Activated CD4-positive, alpha-beta T cell treated with anti-CD3 and anti-CD28 coated beads, Interleukin-2, amount 50 U/mL, for 24 hours (primary cell): ENCODE data around the gene KICS2.

Experiments used
- DNase-seq, 2 donors: peaks; one replicate each; pipeline ENCODE4 v3.0.0-alpha.2; 2020; ENCODE audit warnings: low read depth in 1 of 2, low spot score in 1 of 2

The KICS2 gene

DNA sequence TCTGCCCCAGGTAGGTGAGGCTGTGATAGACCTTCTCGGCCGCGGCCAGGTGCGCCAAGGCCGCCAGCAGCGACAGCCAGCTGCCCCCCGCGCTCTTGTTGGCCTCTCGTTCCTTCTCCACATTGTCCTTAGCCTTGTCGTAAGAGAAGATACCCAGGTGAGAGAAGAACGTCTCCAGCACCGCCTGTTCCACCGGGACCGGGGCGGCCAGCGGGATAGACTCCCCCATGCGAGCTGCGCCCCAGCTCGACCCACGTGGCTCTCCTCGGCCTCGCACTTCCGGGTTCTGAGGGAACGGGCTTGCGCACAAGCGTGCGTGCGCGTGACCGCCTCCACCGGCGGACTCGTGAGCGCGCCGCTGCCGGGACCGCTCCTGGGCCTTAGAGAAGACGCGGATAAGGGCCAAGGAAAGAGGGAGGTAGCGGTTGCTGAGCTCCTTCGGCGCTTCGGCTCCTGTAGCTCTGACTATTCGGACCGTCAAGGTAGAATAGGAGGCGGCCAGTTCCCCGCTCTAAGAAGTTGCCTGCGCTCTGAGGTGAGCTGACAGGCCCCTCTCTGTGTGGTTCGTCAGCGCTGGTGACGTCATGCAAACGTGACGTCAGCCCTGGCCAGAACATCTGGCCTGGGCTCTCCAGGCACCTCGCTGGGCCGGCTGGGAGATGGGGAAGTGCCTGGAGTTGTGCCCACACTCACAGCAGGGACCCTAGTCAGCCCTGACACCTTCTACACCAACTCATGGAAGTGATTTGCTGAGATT lies at the start of gene KICS2:
KICS2 (minus strand) TSS at position 288 of the 757 bp plus-strand sequence; CDS start at position 229, 59 bp downstream.
- DNase-seq: peak; percentile 82 to 85

DNA sequence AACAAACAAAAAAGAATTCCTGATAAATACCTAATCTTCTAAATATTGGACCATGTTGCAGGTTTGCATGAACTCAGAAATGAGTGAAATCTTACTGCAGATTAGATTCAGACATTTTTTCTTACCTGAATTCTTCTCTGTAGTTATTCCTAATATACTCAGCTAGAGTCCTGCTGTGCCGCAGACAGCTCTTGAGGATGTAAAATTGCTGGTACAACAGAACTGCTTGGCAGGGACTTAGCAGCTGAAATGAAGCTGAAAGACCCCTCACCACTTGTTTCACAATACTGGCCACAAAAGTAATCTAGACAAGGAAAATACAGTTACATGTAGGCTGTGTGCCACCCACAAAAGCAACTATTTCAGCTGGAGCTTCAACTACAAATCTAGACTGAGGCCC lies 48.3 kb upstream of the KICS2 start:
- DNase-seq: no peak

DNA sequence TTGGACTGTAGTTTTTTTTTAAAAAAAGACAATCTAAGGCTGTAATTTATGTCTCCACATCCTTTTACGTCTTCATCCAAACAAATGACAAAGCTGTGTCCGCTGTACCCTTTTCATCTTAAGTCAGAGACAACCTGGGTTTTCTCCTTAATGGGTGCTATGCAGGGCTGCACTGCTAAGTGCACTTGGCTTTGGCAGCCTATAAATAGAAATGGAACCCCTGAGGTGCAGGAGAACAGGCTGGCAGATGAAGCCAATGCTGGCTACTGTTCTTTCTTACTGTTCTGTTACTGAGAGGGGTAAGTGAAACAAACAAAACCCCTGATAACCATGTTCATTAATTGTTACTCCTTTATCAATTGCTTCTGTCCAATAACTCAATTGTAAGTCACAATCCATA lies 47.1 kb upstream of the KICS2 start:
- DNase-seq: no peak

DNA sequence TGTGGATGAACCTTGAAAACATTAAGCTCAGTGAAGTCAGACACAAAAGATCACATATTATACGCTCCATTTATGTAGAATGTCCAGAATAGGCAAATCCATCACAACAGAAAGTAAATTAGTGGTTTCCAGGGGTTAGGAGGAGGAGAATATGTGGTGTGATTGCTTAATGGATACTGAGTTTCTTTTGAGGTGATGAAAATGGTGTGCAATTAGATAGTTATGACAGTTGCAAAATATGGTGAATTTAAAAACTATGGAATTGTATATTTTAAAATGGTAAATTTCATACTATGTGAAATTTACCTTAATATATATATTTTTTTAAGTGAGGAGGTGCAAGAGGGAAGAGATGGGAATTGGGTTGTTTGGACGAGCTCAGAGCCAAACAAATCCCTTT lies 46.3 kb upstream of the KICS2 start:
- DNase-seq: no peak

DNA sequence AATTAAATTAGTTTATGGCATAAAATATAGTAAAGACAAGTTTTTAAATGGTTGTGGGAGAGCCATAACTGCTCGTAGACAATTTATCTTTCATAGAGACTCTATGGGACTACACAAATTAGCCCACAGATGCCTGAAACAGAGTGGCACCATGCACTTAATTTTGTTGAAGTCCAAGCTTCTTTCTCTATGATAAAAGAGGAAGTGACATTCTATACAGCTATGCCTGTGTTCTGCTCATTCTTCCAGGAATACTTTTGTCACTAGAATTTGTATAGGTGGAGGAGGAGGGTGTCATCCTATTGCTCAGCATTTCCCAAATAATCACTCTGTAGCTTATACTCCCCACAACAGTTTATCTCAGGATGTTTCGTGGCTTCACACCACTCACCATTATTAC lies 43.7 kb upstream of the KICS2 start:
- no peak for DNase-seq

DNA sequence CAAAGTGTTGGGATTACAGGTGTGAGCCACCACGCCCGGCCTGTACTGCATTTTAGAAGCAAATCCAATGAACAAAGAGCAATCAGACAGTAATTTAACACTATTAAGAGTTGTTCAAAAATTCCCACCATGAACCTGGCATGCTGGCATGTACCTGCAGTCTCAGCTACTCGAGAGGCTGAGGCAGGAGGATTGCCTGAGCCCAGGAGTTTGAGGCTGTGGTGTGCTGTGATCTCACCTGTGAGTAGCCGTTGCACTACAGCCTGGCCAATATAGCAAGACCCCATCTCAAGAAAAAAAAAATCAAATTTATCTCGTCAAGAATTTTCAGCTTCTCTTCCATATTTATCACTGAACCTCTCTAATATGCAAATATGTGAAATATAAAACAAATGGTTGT lies 39.7 kb upstream of the KICS2 start:
- DNase-seq: no peak

DNA sequence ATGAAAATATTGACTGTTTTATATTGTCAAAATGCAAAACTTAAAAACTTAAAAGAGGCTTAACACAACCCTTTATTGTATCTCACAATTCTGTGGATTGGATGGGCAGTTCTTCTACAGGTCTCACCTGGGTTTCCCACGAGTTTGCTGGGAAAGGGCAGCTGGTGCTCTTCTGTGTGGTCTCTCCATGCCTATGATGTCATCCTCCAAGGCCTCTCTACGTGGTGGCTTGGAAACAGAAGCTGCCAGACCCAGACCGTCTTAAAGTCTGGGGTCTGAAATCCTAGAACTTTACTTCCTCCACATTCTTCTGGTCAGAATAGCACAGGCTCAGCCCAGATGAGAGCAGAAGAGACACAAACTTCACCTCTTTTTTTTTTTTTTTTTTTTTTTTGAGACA lies 36.5 kb upstream of the KICS2 start:
- no peak for DNase-seq

DNA sequence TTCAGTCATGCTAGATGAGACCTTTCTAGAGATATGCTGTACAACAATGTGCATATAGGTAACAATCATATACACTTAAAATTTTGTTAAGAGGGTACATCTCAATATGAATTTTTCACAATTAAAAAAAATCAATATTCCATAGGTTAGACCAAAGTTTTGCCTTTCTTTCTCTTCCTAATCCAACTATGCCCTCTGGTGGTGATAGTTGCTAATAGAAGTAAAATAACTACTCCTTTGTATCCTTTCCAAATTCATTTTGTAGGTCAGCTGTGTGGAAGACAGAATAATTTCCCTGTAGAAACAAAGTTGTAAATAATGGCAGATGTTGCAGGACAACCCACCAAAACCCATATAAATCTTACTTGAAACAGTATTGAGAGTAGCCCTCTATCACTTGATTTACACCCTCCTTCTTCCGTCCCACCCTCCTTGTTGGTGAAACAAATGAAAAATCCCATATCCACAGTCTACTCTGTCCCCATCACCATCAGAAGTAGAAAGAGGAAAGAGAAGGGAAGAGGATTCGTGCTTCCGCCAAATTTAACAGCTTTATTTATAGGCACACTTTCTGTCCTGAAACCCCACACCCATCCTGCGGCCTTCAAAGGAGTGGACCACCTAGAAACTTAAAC lies 34.2 kb upstream of the KICS2 start:
- DNase-seq: peak in 1 of 2 donors; percentile 29

DNA sequence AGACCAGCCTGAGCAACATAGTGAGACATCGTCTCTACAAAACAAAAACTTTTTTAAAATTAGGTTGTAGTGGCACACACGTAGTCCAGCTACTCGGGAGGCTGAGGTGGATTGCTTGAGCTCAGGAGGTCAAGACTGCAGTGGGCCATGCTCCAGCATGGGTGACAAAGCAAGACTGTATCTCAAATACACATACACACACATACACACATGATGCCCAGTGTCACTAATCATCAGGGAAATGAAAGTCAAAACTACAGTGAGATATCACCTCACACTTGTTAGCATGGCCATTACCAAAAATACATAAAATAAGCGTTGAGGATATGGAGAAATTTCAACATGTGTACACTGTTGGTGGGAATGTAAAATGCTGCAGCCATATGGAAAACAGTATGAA lies 33.2 kb upstream of the KICS2 start:
- DNase-seq: no peak

DNA sequence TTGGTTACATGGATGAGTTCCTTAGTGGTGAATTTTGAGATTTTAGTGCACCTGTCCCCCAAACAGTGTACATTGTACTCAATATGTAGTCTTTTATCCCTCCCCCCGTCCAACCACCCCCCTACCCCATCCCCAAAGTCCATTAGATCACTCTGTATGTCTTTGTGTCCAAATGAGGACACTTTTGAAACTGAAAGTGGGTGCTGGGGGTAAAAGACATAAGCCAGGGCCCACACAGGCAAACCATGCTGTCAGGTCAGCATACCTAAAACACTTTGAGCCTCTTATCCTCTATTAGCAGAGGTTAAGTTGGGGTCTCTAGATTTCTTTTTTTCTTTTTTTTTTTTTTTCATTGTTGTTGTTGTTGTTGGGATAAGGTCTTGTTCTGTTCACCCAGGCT lies 31.3 kb upstream of the KICS2 start:
- no peak for DNase-seq

DNA sequence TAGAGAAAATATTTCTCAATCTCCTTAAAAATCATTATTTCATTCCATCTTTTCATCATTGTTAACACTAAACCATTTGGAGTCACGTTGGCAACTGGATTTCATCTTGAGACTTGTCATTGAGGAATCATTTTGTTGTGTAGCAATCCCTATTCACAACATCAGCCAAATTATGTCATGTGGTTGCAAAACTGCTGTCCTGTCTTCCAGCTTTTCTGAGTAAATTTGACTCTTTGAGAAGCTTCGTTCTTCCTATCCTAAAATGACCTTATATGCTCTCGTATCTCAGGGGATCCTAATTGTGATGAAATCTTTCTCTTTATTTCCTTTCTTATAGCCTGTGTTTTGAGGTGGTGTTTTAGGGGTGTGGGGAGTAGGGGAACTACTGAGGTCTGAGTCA lies 30.6 kb upstream of the KICS2 start:
- no peak for DNase-seq

DNA sequence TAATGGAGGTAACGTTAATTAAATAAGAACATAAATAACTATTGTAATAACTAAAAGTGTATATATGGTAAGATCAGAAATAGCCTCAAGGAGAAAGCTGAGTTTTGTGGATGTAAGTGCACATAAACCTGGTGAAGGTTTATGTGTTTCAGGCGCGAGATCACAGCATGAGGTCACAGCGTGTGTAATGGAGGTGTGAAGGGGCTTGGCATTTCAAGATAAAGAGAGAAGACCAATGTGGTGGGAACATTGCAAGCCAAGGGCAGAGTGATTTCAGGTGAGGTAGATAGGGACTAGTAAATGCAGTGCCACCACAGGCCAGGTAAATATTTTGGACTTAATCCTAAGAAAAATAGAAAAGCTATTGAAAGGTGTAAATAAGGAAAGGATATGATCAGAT lies 21.7 kb upstream of the KICS2 start:
- DNase-seq: no peak

DNA sequence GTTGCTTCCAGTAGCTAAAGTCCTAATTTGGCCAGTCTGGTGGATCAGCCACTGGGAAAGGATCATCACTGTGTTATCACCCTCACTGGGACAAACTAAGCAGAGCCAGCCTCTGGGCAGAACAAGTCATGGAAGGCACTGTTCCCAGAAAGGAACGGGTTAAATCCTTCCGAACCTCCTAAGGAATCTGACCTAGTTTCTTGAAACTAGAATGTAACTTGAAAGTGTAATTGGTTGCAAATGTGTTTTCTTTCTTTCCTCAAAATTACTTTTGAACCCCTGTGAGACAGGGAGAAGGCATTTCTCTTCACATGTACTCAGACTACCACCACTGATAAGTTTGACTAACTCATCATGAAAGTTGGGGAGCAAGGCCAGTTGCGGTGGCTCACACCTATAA lies 18.7 kb upstream of the KICS2 start:
- no peak for DNase-seq

DNA sequence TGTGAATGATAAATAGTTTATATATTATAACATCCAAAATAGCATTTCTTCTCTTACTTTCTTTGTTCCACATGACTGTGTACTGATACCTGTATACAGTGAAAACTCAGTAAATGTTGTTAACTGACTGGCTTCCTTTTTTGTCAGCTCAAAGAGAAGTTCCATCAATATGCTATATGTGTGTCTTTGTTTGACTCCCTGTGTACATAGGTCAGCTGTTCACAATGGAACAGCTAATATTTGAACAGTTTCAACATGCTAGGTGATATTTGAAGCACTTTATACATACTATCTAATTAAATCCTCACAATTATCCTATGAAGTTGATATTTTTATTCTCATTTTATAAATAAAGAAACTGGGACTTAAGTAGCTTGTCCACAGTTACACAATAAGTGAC lies 15.3 kb upstream of the KICS2 start:
- DNase-seq: no peak

DNA sequence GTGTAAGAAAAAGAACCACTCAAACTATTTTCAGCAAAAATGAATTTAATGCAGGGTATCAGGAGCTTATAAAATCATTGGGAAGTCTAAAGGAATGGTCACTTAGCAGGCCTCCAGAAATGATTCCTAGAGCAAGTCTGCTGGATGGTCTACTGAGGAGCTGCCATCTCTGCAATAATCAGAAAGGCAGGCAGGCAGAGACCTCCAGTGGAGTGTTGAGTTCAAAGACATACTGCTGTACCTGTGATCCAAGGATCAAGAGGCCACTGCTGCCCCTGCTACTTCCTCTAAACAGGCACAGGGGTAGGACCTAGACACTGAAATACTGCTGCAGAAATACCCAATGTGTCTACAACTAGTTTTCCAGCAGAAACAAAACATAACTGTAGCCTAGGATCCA lies 14.5 kb upstream of the KICS2 start:
- no peak for DNase-seq

DNA sequence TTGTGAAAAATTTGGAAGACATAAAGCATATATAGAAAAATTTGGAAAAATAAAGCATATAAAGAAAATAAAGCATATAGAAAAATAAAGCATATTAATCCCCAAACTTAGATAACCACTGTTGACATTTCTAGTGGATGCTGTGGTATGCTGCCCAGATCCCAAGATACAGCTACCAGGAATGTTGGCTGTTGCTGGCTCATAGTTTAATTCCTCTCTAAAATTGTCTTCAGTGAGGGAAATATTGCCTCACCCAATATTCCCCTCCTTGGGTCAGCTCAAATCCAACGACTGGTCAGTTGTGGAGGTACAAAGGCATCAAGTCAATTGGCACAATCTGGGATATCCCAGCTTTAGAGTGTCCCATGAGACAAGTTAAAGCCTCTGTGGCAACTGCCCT lies 10.1 kb upstream of the KICS2 start:
- no peak for DNase-seq

DNA sequence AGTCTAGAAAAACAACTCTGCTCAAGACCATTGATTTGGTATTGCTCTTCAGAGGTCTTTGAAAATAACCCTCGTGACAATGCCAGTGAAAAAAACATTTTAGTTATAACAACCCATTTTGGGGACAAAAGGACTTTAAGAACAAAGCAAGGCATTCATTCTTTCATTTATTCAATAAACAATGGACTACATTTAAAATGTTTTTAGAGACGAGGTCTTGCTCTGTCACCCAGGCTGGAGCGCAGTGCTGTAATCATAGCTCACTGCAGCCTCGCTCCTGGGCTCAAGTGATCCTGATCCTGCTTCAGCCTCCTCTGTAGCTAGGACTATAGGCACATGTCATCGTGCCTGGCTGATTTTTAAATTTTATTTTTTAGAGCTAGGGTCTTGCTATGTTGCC lies 7.7 kb upstream of the KICS2 start:
- no peak for DNase-seq

DNA sequence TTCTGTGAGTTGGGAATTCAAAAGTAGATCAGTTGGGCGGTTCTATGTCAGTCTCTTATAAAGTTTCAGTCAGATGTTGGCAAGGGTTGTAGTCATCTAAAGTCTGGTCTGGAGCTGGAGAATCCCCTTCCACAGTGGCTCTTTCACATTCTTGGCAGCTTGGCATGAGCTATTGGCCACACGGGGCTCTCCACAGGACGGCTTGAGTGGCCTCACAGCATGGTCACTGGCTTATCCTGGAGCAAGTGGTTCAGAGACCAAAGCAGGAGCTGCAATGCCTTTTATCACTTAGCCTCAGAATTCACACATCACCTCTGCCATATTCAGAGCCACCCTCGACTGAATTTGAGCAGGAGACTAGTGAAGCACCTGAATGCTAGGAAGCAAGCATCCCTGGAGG lies 7.1 kb upstream of the KICS2 start:
- no peak for DNase-seq

DNA sequence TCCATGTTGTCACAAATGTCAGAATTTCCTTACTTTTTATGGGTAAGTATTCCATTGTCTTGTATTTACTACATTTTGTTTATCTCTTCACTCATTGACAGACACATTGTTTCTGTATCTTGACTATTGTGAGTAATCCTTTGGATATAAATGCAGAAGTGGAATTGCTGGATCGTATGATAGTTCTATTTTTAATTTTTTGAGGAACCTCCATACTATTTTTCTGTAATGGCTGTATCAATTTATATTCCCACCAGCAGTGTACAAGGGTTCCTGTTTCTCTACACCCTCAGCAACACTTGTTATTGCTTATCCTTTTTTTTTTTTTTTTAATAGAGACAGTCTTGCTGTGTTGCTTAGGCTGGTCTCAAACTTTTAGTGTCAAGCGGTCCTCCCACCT lies 3.5 kb upstream of the KICS2 start:
- DNase-seq: no peak

DNA sequence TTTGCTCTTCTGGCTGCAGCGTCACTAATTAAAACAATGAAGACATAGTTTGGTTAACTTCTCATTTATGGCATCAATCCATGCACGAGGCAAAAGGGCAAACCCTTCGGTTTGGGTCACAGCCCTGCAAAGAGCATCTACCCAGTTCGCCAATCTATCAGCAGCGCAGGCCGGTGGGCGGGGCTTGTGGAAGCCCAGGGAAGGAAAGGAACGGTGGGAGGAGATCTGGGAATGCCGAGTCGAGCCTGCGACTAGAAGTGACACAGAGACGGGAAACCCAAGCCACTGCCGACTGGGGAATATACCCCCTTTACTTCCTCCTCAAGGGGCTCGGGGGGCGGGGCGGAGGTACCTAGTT lies 466 bp downstream of the KICS2 start:
- DNase-seq: peak in 1 of 2 donors; percentile 41

DNA sequence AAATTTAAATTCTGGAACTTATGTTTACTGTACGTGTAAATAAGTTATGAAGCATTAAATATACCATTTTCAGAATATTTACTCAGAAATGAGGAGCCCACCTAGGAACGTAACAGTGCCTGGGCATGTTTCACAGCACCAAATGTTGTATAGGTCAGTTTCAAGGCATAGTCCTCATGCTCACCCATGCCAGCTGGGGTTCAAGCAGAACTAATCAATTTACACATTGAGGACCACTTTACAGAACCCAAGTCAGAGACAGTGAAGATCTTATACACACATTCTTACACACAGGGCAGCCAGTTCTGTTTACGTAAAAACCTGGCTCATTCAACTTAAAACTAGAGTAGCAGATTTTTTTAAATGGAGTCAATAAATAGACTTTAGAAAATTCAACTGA lies 2.0 kb downstream of the KICS2 start:
- no peak for DNase-seq

DNA sequence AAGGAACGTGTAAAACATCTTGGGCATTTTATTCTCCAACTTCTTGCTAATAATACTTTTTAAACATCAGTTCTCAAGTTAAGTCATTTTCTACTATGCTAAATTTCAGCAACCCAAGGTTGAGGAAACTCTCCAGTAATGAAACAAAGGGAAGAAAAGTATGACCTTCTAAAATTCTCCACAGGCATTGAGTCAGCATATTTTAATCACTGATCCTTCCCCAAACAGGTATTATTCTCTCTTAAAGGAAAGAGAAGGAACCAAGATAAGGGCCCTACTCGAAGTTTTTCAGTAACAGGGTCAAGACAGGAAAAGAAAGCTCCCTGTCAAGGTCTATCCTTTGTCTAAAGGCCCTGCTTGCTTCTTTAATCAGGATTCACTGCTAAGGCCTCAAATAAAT lies 3.0 kb downstream of the KICS2 start:
- no peak for DNase-seq

DNA sequence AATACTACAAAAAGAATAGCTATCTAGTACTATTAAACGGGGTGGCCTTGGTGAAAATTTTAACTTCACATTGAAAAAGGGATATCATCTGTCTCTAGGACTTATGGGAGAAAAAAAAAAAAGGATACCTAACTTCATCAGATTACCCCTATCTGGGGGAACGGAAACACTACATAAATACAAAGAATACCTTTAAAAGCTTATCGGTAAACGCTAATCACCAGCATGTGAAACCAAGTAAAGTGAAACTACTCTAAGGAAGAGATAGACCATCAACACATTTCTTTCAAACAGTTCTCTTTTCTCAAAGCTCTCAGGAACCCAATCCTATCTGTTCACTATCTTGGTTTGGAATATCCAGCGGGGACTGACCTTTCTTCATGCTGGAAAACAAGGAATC lies 3.5 kb downstream of the KICS2 start:
- no peak for DNase-seq
